Spleen (tissue), 11 donors: ENCODE measurements around the gene SPTBN1. TPM values are rescaled to one million over a fixed set of nuclear protein-coding genes. Genes with fewer than 3 reads are reported as not detected.

Source experiments
- DNase-seq: peaks from one replicate; pipeline ENCODE4 v3.0.0-alpha.2; 2020
- H3K27ac ChIP-seq, 8 donors: fragments of 200-600 bp; sonication (generic) in 7 of 8; 1 replicate in 4 of 8; 2 replicates in 4 of 8; pipeline versions ENCODE4 v1.5.0 to v1.8.0; 2016 to 2021; ENCODE audit warnings: inconsistent platforms in 4 of 8, mild to moderate bottlenecking in 4 of 8, moderate library complexity in 1 of 8
- H3K27me3 ChIP-seq, 7 donors: fragments of 200-600 bp; sonication (generic) in 6 of 7; replicated peaks in 1 of 7; 1 replicate in 4 of 7; 2 replicates in 3 of 7; pipeline versions ENCODE4 v1.5.0 to v1.8.0; 2016 to 2021; ENCODE audit warnings: inconsistent platforms in 3 of 7, mild to moderate bottlenecking in 1 of 7
- H3K36me3 ChIP-seq, 6 donors: fragments of 200-600 bp; sonication (generic) in 5 of 6; 1 replicate in 4 of 6; 2 replicates in 2 of 6; pipeline versions ENCODE4 v1.5.0 to v1.8.0; 2016 to 2021; ENCODE audit warnings: inconsistent platforms in 2 of 6
- H3K4me1 ChIP-seq, 6 donors: fragments of 200-600 bp; sonication (generic) in 5 of 6; 1 replicate in 3 of 6; 2 replicates in 3 of 6; pipeline versions ENCODE4 v1.5.0 to v1.8.0; 2016 to 2021; ENCODE audit warnings: inconsistent platforms in 3 of 6
- H3K4me3 ChIP-seq, 8 donors: fragments of 200-600 bp; sonication (generic) in 7 of 8; 1 replicate in 4 of 8; 2 replicates in 4 of 8; pipeline versions ENCODE4 v1.5.0 to v1.8.0; 2016 to 2021; ENCODE audit warnings: inconsistent platforms in 4 of 8, mild to moderate bottlenecking in 4 of 8, moderate library complexity in 2 of 8
- H3K9me3 ChIP-seq, 8 donors: fragments of 200-600 bp; sonication (generic) in 7 of 8; 1 replicate in 4 of 8; 2 replicates in 4 of 8; pipeline versions ENCODE4 v1.5.0 to v1.8.0; 2016 to 2021; ENCODE audit warnings: inconsistent platforms in 4 of 8
- CTCF ChIP-seq, 11 experiments: fragments of 200-600 bp in 7 of 11; fragments of 450-650 bp in 4 of 11; sonication (generic) in 4 of 11; IDR thresholded peaks in 8 of 11; conservative IDR thresholded peaks in 3 of 11; 1 replicate in 7 of 11; 2 replicates in 4 of 11; pipeline versions ENCODE4 v1.4.0 to v1.8.0; 2016 to 2021; ENCODE audit warnings: antibody characterized with exemption in 11 of 11, inconsistent platforms in 4 of 11, mild to moderate bottlenecking in 1 of 11
- POLR2A ChIP-seq, 3 donors: fragments of 450-650 bp; IDR thresholded peaks; one replicate each; pipeline ENCODE4 v1.5.1; 2017; ENCODE audit warnings: antibody characterized with exemption in 3 of 3, mild to moderate bottlenecking in 1 of 3
- POLR2AphosphoS5 ChIP-seq, 3 donors: sonication (generic); formaldehyde crosslinking; IDR thresholded peaks; one replicate each; pipeline ENCODE4 v1.5.1; 2017; ENCODE audit warnings: antibody characterized with exemption in 3 of 3
- WGBS, 5 donors: extraction: QIAGEN DNeasy Blood & Tissue Kit in 3 of 5; methylation state at CpG; one replicate each; pipeline versions ENCODE4 v1.1.5 to v1.1.7; 2013 to 2018; 5-methylcytosine and 5-hydroxymethylcytosine counted together
- intact Hi-C: fragments of 100-400 bp; cut with DNase I; formaldehyde crosslinking; loops from one replicate; pipeline ENCODE4 v1.15.0; 2023; ENCODE audit warnings: low total_unique reads
- polyA plus RNA-seq, 3 donors: library from polyadenylated mRNA; stranded (reverse); fragments of 200-250 nt; gene quantifications; one replicate each; pipeline ENCODE4 v1.2.1, GENCODE V29; 2013
- total RNA-seq, 7 donors: library from RNA; depleted of rRNA in 3 of 7; stranded (reverse); fragments of >200 nt in 3 of 7; fragmentation: NEBNext Ultra II Directional in 4 of 7; extraction: Animal tissue kit (Norgen Biotek cat#: 25700) in 4 of 7; gene quantifications; one replicate each; pipeline versions ENCODE4 v1.1.0 to v1.2.1, GENCODE V29; 2016 to 2021
- donor health status: healthy with polysubstance abuse.
- donor health status: DM: no; HTN: no; CAD: no; lungs with moderate emphysema.
- donor health status: DM: no; HTN: no; CAD: no.
- donor health status: Bipolar disorder and iron deficiency.
- donor health status: healthy.
- donor health status: DM: no; HTN: no; CAD: no.
- donor health status: DM: yes; HTN: yes; CAD: no.

Gene SPTBN1
- total and polyA plus RNA-seq, 10 donors, result 32.7 to 352 (median 269) TPM

DNA sequence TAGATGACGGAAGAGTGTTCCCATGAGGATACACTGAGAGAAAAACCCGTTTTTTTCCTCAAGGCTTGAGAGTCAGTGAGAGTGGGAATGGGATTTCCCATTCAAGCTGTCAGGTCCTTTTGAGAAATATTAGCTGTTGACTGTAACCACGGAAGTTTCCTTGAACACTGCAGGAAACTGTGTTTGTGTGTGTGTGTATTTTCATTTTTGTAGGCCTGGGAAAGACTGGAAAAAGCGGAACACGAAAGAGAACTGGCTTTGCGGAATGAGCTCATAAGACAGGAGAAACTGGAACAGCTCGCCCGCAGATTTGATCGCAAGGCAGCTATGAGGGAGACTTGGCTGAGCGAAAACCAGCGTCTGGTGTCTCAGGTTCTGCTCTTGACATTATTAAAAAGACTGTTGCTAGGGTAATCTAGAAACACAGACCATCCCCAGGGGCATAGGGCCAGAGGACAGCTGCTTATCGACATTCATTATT is 168.5 kb downstream of the SPTBN1 start:
- intact Hi-C loops, result no loop called here
- H3K27ac ChIP-seq, result peak overlapping the region in 7 of 8 donors; percentile 50 to 76 (median 73)
- peaks cover 2 to 100% (median 76%) of the 10 kb centered on the region in 6 donors for H3K36me3 ChIP-seq
- H3K27me3 ChIP-seq, result no peaks in the 10 kb centered on the region
- no peak for TF ChIP-seq POLR2A (IDR thresholded peaks at IDR 0.05)
- peak in 1 of 3 donors; percentile 30 for TF ChIP-seq POLR2AphosphoS5 (IDR thresholded peaks at IDR 0.05)
- no peak for TF ChIP-seq CTCF (IDR thresholded peaks at IDR 0.05 in 8 of 11, conservative IDR thresholded peaks at IDR 0.05 in 3 of 11)
- DNase-seq, result no peak
- 62 to 79% (median 66%) methylated on average over 12 of the region's 12 CpGs for WGBS, 5 donors
- no peaks in the 10 kb centered on the region for H3K9me3 ChIP-seq
- H3K4me3 ChIP-seq, result no peak overlapping the region
- peaks cover 0 to 48% (median 15%) of the 10 kb centered on the region in 6 donors for H3K4me1 ChIP-seq

- DNase-seq, result no peak
- Histone ChIP-seq H3K9me3 (no peaks in the 10 kb centered on the region), H3K27ac (peak overlapping the region in 7 of 8 donors; percentile 16 to 76 (median 73)), H3K4me1 (peaks cover 0 to 56% (median 15%) of the 10 kb centered on the region in 6 donors), H3K36me3 (peaks cover 2 to 100% (median 89%) of the 10 kb centered on the region in 6 donors), H3K4me3 (no peak overlapping the region), H3K27me3 (no peaks in the 10 kb centered on the region)
- TF ChIP-seq POLR2AphosphoS5 (IDR thresholded peaks at IDR 0.05) (no peak), CTCF (IDR thresholded peaks at IDR 0.05 in 8 of 11, conservative IDR thresholded peaks at IDR 0.05 in 3 of 11) (no peak), POLR2A (IDR thresholded peaks at IDR 0.05) (no peak)
- intact Hi-C loops, result no loop called here
- WGBS, 5 donors, result 91 to 97% (median 95%) methylated on average over 7 of the region's 7 CpGs
Observed at GRCh38 chr2:54626131-54626530, 170.0 kb downstream of the SPTBN1 start.

DNA sequence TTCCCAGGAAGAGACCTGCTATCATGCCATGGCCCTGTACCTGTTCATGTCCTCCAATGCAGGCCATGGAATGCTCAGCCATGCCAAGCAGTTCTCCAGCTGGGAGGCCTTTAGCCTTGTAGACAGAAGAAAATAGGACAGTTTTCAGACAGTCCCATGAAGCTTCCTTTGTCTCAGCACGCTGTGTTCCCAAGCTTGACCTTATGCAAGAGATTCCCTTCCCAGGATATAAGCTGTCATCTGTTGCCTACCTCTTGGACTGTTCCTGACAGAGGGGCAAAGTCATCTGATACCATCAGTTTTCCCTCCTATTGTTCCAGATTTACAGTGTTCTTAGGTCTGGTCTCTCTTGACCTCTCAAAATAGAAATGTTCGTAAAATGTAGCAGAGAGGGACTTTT is 170.8 kb downstream of the SPTBN1 start:
- peaks cover 0 to 60% (median 22%) of the 10 kb centered on the region in 6 donors for H3K4me1 ChIP-seq
- 73 to 89% (median 86%) methylated on average over 2 of the region's 2 CpGs for WGBS, 5 donors
- TF ChIP-seq CTCF (IDR thresholded peaks at IDR 0.05 in 8 of 11, conservative IDR thresholded peaks at IDR 0.05 in 3 of 11) (no peak), POLR2A (IDR thresholded peaks at IDR 0.05) (no peak), POLR2AphosphoS5 (IDR thresholded peaks at IDR 0.05) (no peak)

DNA sequence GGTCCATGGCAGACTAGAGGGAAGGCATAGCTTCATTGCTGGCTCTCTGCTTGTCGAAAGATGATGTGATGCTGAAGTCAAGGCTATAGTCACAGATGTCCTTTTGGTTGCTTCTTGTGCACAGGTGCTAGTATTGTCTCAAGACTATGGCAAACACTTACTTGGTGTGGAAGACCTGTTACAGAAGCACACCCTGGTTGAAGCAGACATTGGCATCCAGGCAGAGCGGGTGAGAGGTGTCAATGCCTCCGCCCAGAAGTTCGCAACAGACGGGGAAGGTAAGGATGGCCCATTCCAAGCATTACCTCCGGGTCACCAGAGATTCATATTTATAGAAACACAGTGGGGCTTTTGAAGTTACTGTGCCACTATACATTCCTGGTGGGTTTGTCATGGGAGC is 171.8 kb downstream of the SPTBN1 start:
- Histone ChIP-seq H3K9me3 (no peaks in the 10 kb centered on the region), H3K4me3 (no peak overlapping the region), H3K27ac (no peak overlapping the region), H3K36me3 (peaks cover 2 to 100% (median 89%) of the 10 kb centered on the region in 6 donors), H3K27me3 (no peaks in the 10 kb centered on the region), H3K4me1 (peaks cover 0 to 70% (median 26%) of the 10 kb centered on the region in 6 donors)
- 89 to 96% (median 95%) methylated on average over 6 of the region's 6 CpGs for WGBS, 5 donors
- intact Hi-C loops, result no loop called here
- no peak for TF ChIP-seq CTCF (IDR thresholded peaks at IDR 0.05 in 8 of 11, conservative IDR thresholded peaks at IDR 0.05 in 3 of 11)
- TF ChIP-seq POLR2AphosphoS5 (IDR thresholded peaks at IDR 0.05), result no peak
- TF ChIP-seq POLR2A (IDR thresholded peaks at IDR 0.05), result no peak
- DNase-seq, result no peak

More for the DNA sequence above, 170.8 kb downstream of the SPTBN1 start:
- H3K36me3 ChIP-seq, result peaks cover 2 to 100% (median 89%) of the 10 kb centered on the region in 6 donors
- H3K27ac ChIP-seq, result peak overlapping the region in 6 of 8 donors; percentile 1 to 76 (median 66)
- no peaks in the 10 kb centered on the region for H3K9me3 ChIP-seq
- H3K4me3 ChIP-seq, result no peak overlapping the region
- DNase-seq, result no peak
- intact Hi-C loops, result no loop called here
- no peaks in the 10 kb centered on the region for H3K27me3 ChIP-seq
